ENCODE data around the gene IQGAP2.
"Not testable (repeated sequence)": the region's sequence is repeated elsewhere in the genome, so short reads cannot be mapped to it uniquely, and the experiment has no call there.

Gene IQGAP2

GRCh38 chr5:76595755-76596481 is 192.8 kb downstream of the IQGAP2 start:
- Histone ChIP-seq H3K9ac (ENCODE audit: low read length) (no peak overlapping the region), H3K4me1 (ENCODE audit: control insufficient read depth, insufficient read depth, low read length) (no peaks in the 10 kb centered on the region), H3K27ac (ENCODE audit: low read depth, low read length) (no peak overlapping the region), H3K27me3 (ENCODE audit: control insufficient read depth, insufficient read depth, low read length) (no peaks in the 10 kb centered on the region), H3K36me3 (ENCODE audit: control insufficient read depth, insufficient read depth, low read length) (no peaks in the 10 kb centered on the region), H3K4me3 (ENCODE audit: low read length) (no peak overlapping the region)

GRCh38 chr5:76598531-76598930 is 195.4 kb downstream of the IQGAP2 start:
- no peak overlapping the region for H3K4me3 ChIP-seq (ENCODE audit: low read length)
- no peaks in the 10 kb centered on the region for H3K4me1 ChIP-seq (ENCODE audit: control insufficient read depth, insufficient read depth, low read length)
- no peak overlapping the region for H3K9ac ChIP-seq (ENCODE audit: low read length)
- H3K36me3 ChIP-seq (ENCODE audit: control insufficient read depth, insufficient read depth, low read length), result no peaks in the 10 kb centered on the region
- H3K27ac ChIP-seq (ENCODE audit: low read depth, low read length), result no peak overlapping the region
- H3K27me3 ChIP-seq (ENCODE audit: control insufficient read depth, insufficient read depth, low read length), result no peaks in the 10 kb centered on the region

GRCh38 chr5:76600716-76601115 is 197.6 kb downstream of the IQGAP2 start:
- no peak overlapping the region for H3K9ac ChIP-seq (ENCODE audit: low read length)
- H3K27me3 ChIP-seq (ENCODE audit: control insufficient read depth, insufficient read depth, low read length), result no peaks in the 10 kb centered on the region
- no peak overlapping the region for H3K27ac ChIP-seq (ENCODE audit: low read depth, low read length)
- no peak overlapping the region for H3K4me3 ChIP-seq (ENCODE audit: low read length)
- H3K36me3 ChIP-seq (ENCODE audit: control insufficient read depth, insufficient read depth, low read length), result no peaks in the 10 kb centered on the region
- no peaks in the 10 kb centered on the region for H3K4me1 ChIP-seq (ENCODE audit: control insufficient read depth, insufficient read depth, low read length)

- Histone ChIP-seq H3K27me3 (ENCODE audit: control insufficient read depth, insufficient read depth, low read length) (no peaks in the 10 kb centered on the region), H3K9ac (ENCODE audit: low read length) (no peak overlapping the region), H3K36me3 (ENCODE audit: control insufficient read depth, insufficient read depth, low read length) (no peaks in the 10 kb centered on the region), H3K4me3 (ENCODE audit: low read length) (no peak overlapping the region), H3K27ac (ENCODE audit: low read depth, low read length) (no peak overlapping the region), H3K4me1 (ENCODE audit: control insufficient read depth, insufficient read depth, low read length) (no peaks in the 10 kb centered on the region)
Observed at GRCh38 chr5:76601470-76601869, 198.4 kb downstream of the IQGAP2 start.

GRCh38 chr5:76602094-76602726 is 199.1 kb downstream of the IQGAP2 start:
- H3K4me3 ChIP-seq (ENCODE audit: low read length), result no peak overlapping the region
- H3K27me3 ChIP-seq (ENCODE audit: control insufficient read depth, insufficient read depth, low read length), result no peaks in the 10 kb centered on the region
- H3K27ac ChIP-seq (ENCODE audit: low read depth, low read length), result no peak overlapping the region
- no peaks in the 10 kb centered on the region for H3K36me3 ChIP-seq (ENCODE audit: control insufficient read depth, insufficient read depth, low read length)
- H3K4me1 ChIP-seq (ENCODE audit: control insufficient read depth, insufficient read depth, low read length), result no peaks in the 10 kb centered on the region
- no peak overlapping the region for H3K9ac ChIP-seq (ENCODE audit: low read length)

- H3K27ac ChIP-seq (ENCODE audit: low read depth, low read length); H3K36me3 ChIP-seq (ENCODE audit: control insufficient read depth, insufficient read depth, low read length); H3K4me1 ChIP-seq (ENCODE audit: control insufficient read depth, insufficient read depth, low read length); H3K9ac ChIP-seq (ENCODE audit: low read length); H3K4me3 ChIP-seq (ENCODE audit: low read length); H3K27me3 ChIP-seq (ENCODE audit: control insufficient read depth, insufficient read depth, low read length): not testable (repeated sequence)
Observed at GRCh38 chr5:76603991-76604390, 200.9 kb downstream of the IQGAP2 start.

- Histone ChIP-seq H3K4me3 (ENCODE audit: low read length) (no peak overlapping the region), H3K9ac (ENCODE audit: low read length) (no peak overlapping the region), H3K4me1 (ENCODE audit: control insufficient read depth, insufficient read depth, low read length) (no peaks in the 10 kb centered on the region), H3K27ac (ENCODE audit: low read depth, low read length) (no peak overlapping the region), H3K36me3 (ENCODE audit: control insufficient read depth, insufficient read depth, low read length) (no peaks in the 10 kb centered on the region), H3K27me3 (ENCODE audit: control insufficient read depth, insufficient read depth, low read length) (no peaks in the 10 kb centered on the region)
Observed at GRCh38 chr5:76604838-76605237, 201.8 kb downstream of the IQGAP2 start.

GRCh38 chr5:76606701-76607100 is 203.6 kb downstream of the IQGAP2 start:
- no peak overlapping the region for H3K27ac ChIP-seq (ENCODE audit: low read depth, low read length)
- no peaks in the 10 kb centered on the region for H3K4me1 ChIP-seq (ENCODE audit: control insufficient read depth, insufficient read depth, low read length)
- no peak overlapping the region for H3K9ac ChIP-seq (ENCODE audit: low read length)
- no peaks in the 10 kb centered on the region for H3K27me3 ChIP-seq (ENCODE audit: control insufficient read depth, insufficient read depth, low read length)
- H3K36me3 ChIP-seq (ENCODE audit: control insufficient read depth, insufficient read depth, low read length), result no peaks in the 10 kb centered on the region
- H3K4me3 ChIP-seq (ENCODE audit: low read length), result no peak overlapping the region

- Histone ChIP-seq H3K9ac (ENCODE audit: low read length) (no peak overlapping the region), H3K27me3 (ENCODE audit: control insufficient read depth, insufficient read depth, low read length) (no peaks in the 10 kb centered on the region), H3K4me3 (ENCODE audit: low read length) (no peak overlapping the region), H3K27ac (ENCODE audit: low read depth, low read length) (no peak overlapping the region), H3K36me3 (ENCODE audit: control insufficient read depth, insufficient read depth, low read length) (no peaks in the 10 kb centered on the region), H3K4me1 (ENCODE audit: control insufficient read depth, insufficient read depth, low read length) (no peaks in the 10 kb centered on the region)
Observed at GRCh38 chr5:76607353-76607871, 204.3 kb downstream of the IQGAP2 start.

- Histone ChIP-seq H3K4me1 (ENCODE audit: control insufficient read depth, insufficient read depth, low read length) (no peaks in the 10 kb centered on the region), H3K4me3 (ENCODE audit: low read length) (no peak overlapping the region), H3K27ac (ENCODE audit: low read depth, low read length) (no peak overlapping the region), H3K27me3 (ENCODE audit: control insufficient read depth, insufficient read depth, low read length) (no peaks in the 10 kb centered on the region), H3K9ac (ENCODE audit: low read length) (no peak overlapping the region), H3K36me3 (ENCODE audit: control insufficient read depth, insufficient read depth, low read length) (peaks cover 5% of the 10 kb centered on the region)
Observed at GRCh38 chr5:76608833-76609232, 205.7 kb downstream of the IQGAP2 start.

GRCh38 chr5:76610196-76610595 is 207.1 kb downstream of the IQGAP2 start:
- Histone ChIP-seq H3K36me3 (ENCODE audit: control insufficient read depth, insufficient read depth, low read length) (peaks cover 5% of the 10 kb centered on the region), H3K4me1 (ENCODE audit: control insufficient read depth, insufficient read depth, low read length) (no peaks in the 10 kb centered on the region), H3K4me3 (ENCODE audit: low read length) (no peak overlapping the region), H3K9ac (ENCODE audit: low read length) (no peak overlapping the region), H3K27me3 (ENCODE audit: control insufficient read depth, insufficient read depth, low read length) (no peaks in the 10 kb centered on the region), H3K27ac (ENCODE audit: low read depth, low read length) (no peak overlapping the region)

GRCh38 chr5:76612942-76613341 is 209.9 kb downstream of the IQGAP2 start:
- Histone ChIP-seq H3K4me1 (ENCODE audit: control insufficient read depth, insufficient read depth, low read length) (no peaks in the 10 kb centered on the region), H3K4me3 (ENCODE audit: low read length) (no peak overlapping the region), H3K27me3 (ENCODE audit: control insufficient read depth, insufficient read depth, low read length) (no peaks in the 10 kb centered on the region), H3K36me3 (ENCODE audit: control insufficient read depth, insufficient read depth, low read length) (peaks cover 5% of the 10 kb centered on the region), H3K9ac (ENCODE audit: low read length) (no peak overlapping the region), H3K27ac (ENCODE audit: low read depth, low read length) (no peak overlapping the region)

GRCh38 chr5:76615759-76616158 is 212.7 kb downstream of the IQGAP2 start:
- Histone ChIP-seq H3K4me3 (ENCODE audit: low read length) (no peak overlapping the region), H3K4me1 (ENCODE audit: control insufficient read depth, insufficient read depth, low read length) (no peaks in the 10 kb centered on the region), H3K27me3 (ENCODE audit: control insufficient read depth, insufficient read depth, low read length) (no peaks in the 10 kb centered on the region), H3K27ac (ENCODE audit: low read depth, low read length) (no peak overlapping the region), H3K9ac (ENCODE audit: low read length) (no peak overlapping the region), H3K36me3 (ENCODE audit: control insufficient read depth, insufficient read depth, low read length) (peaks cover 5% of the 10 kb centered on the region)
